LNCAP (cell line): Measurements from ENCODE around the gene BCAP29.

Experiments used
- TF ChIP-seq, protein P1 (sequence below): fragments of 450-650 bp; IDR thresholded peaks from 2 replicates; pipeline ENCODE4 v1.5.1; 2017; ENCODE audit warnings: mild to moderate bottlenecking

BCAP29 gene

GRCh38 chr7:107573537-107573936 lies 6.5 kb upstream of the BCAP29 start:
- TF ChIP-seq, protein P1, sequence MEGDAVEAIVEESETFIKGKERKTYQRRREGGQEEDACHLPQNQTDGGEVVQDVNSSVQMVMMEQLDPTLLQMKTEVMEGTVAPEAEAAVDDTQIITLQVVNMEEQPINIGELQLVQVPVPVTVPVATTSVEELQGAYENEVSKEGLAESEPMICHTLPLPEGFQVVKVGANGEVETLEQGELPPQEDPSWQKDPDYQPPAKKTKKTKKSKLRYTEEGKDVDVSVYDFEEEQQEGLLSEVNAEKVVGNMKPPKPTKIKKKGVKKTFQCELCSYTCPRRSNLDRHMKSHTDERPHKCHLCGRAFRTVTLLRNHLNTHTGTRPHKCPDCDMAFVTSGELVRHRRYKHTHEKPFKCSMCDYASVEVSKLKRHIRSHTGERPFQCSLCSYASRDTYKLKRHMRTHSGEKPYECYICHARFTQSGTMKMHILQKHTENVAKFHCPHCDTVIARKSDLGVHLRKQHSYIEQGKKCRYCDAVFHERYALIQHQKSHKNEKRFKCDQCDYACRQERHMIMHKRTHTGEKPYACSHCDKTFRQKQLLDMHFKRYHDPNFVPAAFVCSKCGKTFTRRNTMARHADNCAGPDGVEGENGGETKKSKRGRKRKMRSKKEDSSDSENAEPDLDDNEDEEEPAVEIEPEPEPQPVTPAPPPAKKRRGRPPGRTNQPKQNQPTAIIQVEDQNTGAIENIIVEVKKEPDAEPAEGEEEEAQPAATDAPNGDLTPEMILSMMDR, result no peak

DNA sequence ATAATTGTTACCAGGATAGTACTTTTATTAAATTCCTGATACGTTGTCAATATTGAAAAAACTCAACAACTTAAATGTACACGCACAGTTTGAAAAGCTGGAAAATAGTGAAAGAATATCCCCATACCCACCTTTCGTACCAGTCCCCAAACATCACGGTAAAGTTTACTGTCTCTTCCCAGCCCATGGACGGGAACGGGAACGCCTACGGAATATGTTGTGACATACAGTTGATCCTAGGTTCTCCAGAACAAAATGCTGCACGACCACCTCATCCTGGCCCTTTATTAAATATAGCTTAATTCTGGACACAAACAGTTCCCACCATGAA lies 527 bp upstream of the BCAP29 start:
- TF ChIP-seq, protein P1, result no peak

GRCh38 chr7:107580716-107581383 lies 804 bp downstream of the BCAP29 start:
- TF ChIP-seq, protein P1, result no peak

DNA sequence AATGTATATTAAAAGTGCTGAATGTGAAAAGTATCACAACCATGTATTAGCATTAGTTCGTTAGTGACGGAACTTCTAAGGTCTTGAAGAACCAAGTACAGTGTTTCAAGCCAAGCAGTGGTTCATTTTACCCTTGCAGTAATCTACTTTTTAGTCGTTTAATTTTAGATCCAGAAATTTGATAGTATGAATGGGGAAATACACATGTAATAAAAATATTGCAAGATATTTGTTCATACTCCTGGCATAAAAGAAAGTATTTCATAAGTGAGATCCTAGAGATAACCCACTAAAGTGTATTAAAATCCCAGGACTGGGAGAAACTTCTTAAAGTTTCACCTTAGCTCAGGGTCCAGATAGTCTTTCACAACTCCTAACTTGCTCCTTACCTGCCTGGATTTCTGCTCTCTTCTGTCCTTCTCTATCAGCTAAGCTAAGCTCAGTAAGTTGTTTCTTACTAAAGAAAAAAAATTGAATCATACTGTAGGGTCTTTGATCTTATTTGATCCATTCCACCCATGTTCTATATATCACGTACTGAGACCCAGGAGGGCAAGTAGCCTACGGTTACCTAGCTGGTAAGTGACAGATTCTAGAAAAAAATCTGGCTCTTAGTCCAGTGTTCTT lies 1.5 kb downstream of the BCAP29 start:
- TF ChIP-seq, protein P1, result no peak

GRCh38 chr7:107582875-107583274 lies 2.8 kb downstream of the BCAP29 start:
- TF ChIP-seq, protein P1, result no peak

DNA sequence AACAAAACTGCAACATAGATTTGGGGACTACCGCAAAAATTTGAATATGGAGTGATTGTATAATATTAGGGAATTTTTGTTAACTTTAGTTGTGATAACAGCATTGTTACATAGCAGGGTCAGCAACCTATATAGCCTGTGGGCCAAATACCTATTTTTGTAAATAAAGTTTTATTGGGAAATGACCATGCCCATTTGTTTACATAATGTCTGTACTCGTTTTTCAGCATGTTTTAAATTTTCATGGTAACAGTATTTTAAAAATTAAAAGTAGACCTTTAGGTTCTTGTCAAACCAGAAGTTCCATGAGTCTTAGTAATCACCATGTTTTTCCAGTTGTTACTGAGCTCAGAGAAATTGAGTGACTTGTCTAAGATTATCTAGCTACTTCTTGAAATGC lies 4.7 kb downstream of the BCAP29 start:
- TF ChIP-seq, protein P1, result no peak

GRCh38 chr7:107588529-107589130 lies 8.6 kb downstream of the BCAP29 start:
- TF ChIP-seq, protein P1, result no peak
